SJCRH30 (cell line): ENCODE measurements around the gene HEATR5A. TPM values are rescaled to one million over a fixed set of nuclear protein-coding genes. Genes with fewer than 3 reads are reported as not detected.
"Not testable (repeated sequence)": the region's sequence is repeated elsewhere in the genome, so short reads cannot be mapped to it uniquely, and the experiment has no call there.

Experiments
- DNase-seq, 2 experiments: peaks; one replicate each; pipeline ENCODE4 v3.0.0-alpha.2; 2015 to 2020
- H3K27ac ChIP-seq: fragments of 250-450 bp; sonication (Bioruptor Pico); 2 replicates; pipeline ENCODE4 v1.5.1; 2020; ENCODE audit warnings: mild to moderate bottlenecking, moderate library complexity
- H3K27me3 ChIP-seq: fragments of 250-450 bp; sonication (Bioruptor Pico); 2 replicates; pipeline ENCODE4 v1.5.1; 2020; ENCODE audit warnings: mild to moderate bottlenecking, moderate library complexity
- H3K36me3 ChIP-seq: fragments of 250-450 bp; sonication (Bioruptor Pico); 2 replicates; pipeline ENCODE4 v1.5.1; 2020; ENCODE audit warnings: mild to moderate bottlenecking, moderate library complexity
- H3K4me1 ChIP-seq: fragments of 250-450 bp; sonication (Bioruptor Pico); 2 replicates; pipeline ENCODE4 v1.5.1; 2020; ENCODE audit warnings: mild to moderate bottlenecking, moderate library complexity
- H3K4me3 ChIP-seq: fragments of 250-450 bp; sonication (Bioruptor Pico); 2 replicates; pipeline ENCODE4 v1.5.1; 2020; ENCODE audit warnings: mild to moderate bottlenecking, moderate library complexity
- H3K9me3 ChIP-seq: fragments of 250-450 bp; sonication (Bioruptor Pico); replicated peaks from 2 replicates; pipeline ENCODE4 v1.5.1; 2020; ENCODE audit warnings: mild to moderate bottlenecking, moderate library complexity
- total RNA-seq: library from RNA; depleted of rRNA; stranded (reverse); fragments of >200 nt; shearing (Covaris generic); gene quantifications from 2 replicates; pipeline ENCODE4 v1.2.3, GENCODE V29; 2014

HEATR5A gene
- total RNA-seq, 1 experiment from 2014 or later: 15.5 TPM

GRCh38 chr14:31261523-31261858 is 158.9 kb downstream of the HEATR5A start:
- no peaks in the 10 kb centered on the region for H3K36me3 ChIP-seq
- H3K9me3 ChIP-seq: no peaks in the 10 kb centered on the region
- H3K4me3 ChIP-seq: no peak overlapping the region
- H3K27ac ChIP-seq: no peak overlapping the region
- no peaks in the 10 kb centered on the region for H3K4me1 ChIP-seq
- H3K27me3 ChIP-seq: no peaks in the 10 kb centered on the region
- no peak for DNase-seq

GRCh38 chr14:31259040-31259435 is 161.3 kb downstream of the HEATR5A start:
- not testable (repeated sequence) for H3K27ac ChIP-seq, H3K27me3 ChIP-seq, H3K36me3 ChIP-seq, DNase-seq, H3K9me3 ChIP-seq, H3K4me1 ChIP-seq, H3K4me3 ChIP-seq

- H3K4me3 ChIP-seq: no peak overlapping the region
- no peaks in the 10 kb centered on the region for H3K27me3 ChIP-seq
These were observed 161.8 kb downstream of the HEATR5A start for GRCh38 chr14:31258427-31259039.

GRCh38 chr14:31257554-31258426 is 162.6 kb downstream of the HEATR5A start:
- not testable (repeated sequence) for H3K27ac ChIP-seq

More at GRCh38 chr14:31258427-31259039, 161.8 kb downstream of the HEATR5A start:
- no peak overlapping the region for H3K27ac ChIP-seq
- H3K9me3 ChIP-seq: no peaks in the 10 kb centered on the region
- DNase-seq: no peak
- H3K4me1 ChIP-seq: no peaks in the 10 kb centered on the region
- no peaks in the 10 kb centered on the region for H3K36me3 ChIP-seq

GRCh38 chr14:31257244-31257553 is 163.2 kb downstream of the HEATR5A start:
- H3K36me3 ChIP-seq: no peaks in the 10 kb centered on the region
- H3K27ac ChIP-seq: no peak overlapping the region
- no peaks in the 10 kb centered on the region for H3K27me3 ChIP-seq
- no peaks in the 10 kb centered on the region for H3K4me1 ChIP-seq
- DNase-seq: no peak
- no peak overlapping the region for H3K4me3 ChIP-seq
- H3K9me3 ChIP-seq: no peaks in the 10 kb centered on the region

More at GRCh38 chr14:31257554-31258426, 162.6 kb downstream of the HEATR5A start:
- H3K36me3 ChIP-seq, DNase-seq, H3K4me3 ChIP-seq, H3K4me1 ChIP-seq, H3K27me3 ChIP-seq, H3K9me3 ChIP-seq: not testable (repeated sequence)

- DNase-seq: no peak
These were observed 163.7 kb downstream of the HEATR5A start for GRCh38 chr14:31256534-31257243.

GRCh38 chr14:31255918-31256317 is 164.4 kb downstream of the HEATR5A start:
- H3K4me3 ChIP-seq, H3K4me1 ChIP-seq, DNase-seq, H3K36me3 ChIP-seq, H3K9me3 ChIP-seq, H3K27me3 ChIP-seq, H3K27ac ChIP-seq: not testable (repeated sequence)

More at GRCh38 chr14:31256534-31257243, 163.7 kb downstream of the HEATR5A start:
- Histone ChIP-seq H3K4me3 (no peak overlapping the region), H3K27ac (no peak overlapping the region), H3K4me1 (no peaks in the 10 kb centered on the region), H3K36me3 (no peaks in the 10 kb centered on the region), H3K27me3 (no peaks in the 10 kb centered on the region), H3K9me3 (no peaks in the 10 kb centered on the region)

GRCh38 chr14:31255286-31255685 is 165.1 kb downstream of the HEATR5A start:
- no peaks in the 10 kb centered on the region for H3K36me3 ChIP-seq
- no peaks in the 10 kb centered on the region for H3K9me3 ChIP-seq
- no peak overlapping the region for H3K4me3 ChIP-seq
- H3K27ac ChIP-seq: no peak overlapping the region
- no peaks in the 10 kb centered on the region for H3K27me3 ChIP-seq
- DNase-seq: no peak
- H3K4me1 ChIP-seq: no peaks in the 10 kb centered on the region

GRCh38 chr14:31253746-31254471 is 166.4 kb downstream of the HEATR5A start:
- Histone ChIP-seq H3K27me3 (no peaks in the 10 kb centered on the region), H3K4me1 (no peaks in the 10 kb centered on the region), H3K27ac (no peak overlapping the region), H3K9me3 (no peaks in the 10 kb centered on the region), H3K4me3 (no peak overlapping the region), H3K36me3 (no peaks in the 10 kb centered on the region)
- no peak for DNase-seq

GRCh38 chr14:31252865-31253264 is 167.5 kb downstream of the HEATR5A start:
- Histone ChIP-seq H3K9me3 (no peaks in the 10 kb centered on the region), H3K27ac (no peak overlapping the region), H3K27me3 (no peaks in the 10 kb centered on the region), H3K4me3 (no peak overlapping the region), H3K36me3 (no peaks in the 10 kb centered on the region), H3K4me1 (no peaks in the 10 kb centered on the region)
- no peak for DNase-seq

- H3K9me3 ChIP-seq: no peaks in the 10 kb centered on the region
- no peaks in the 10 kb centered on the region for H3K4me1 ChIP-seq
- no peaks in the 10 kb centered on the region for H3K27me3 ChIP-seq
- DNase-seq: no peak
- no peak overlapping the region for H3K4me3 ChIP-seq
- H3K36me3 ChIP-seq: no peaks in the 10 kb centered on the region
- H3K27ac ChIP-seq: no peak overlapping the region
These were observed 169.1 kb downstream of the HEATR5A start for GRCh38 chr14:31251028-31251958.

GRCh38 chr14:31244626-31245025 is 175.7 kb downstream of the HEATR5A start:
- H3K9me3 ChIP-seq: no peaks in the 10 kb centered on the region
- no peaks in the 10 kb centered on the region for H3K4me1 ChIP-seq
- no peaks in the 10 kb centered on the region for H3K36me3 ChIP-seq
- no peak for DNase-seq
- no peaks in the 10 kb centered on the region for H3K27me3 ChIP-seq
- no peak overlapping the region for H3K27ac ChIP-seq
- H3K4me3 ChIP-seq: no peak overlapping the region

GRCh38 chr14:31243860-31244259 is 176.5 kb downstream of the HEATR5A start:
- Histone ChIP-seq H3K36me3 (no peaks in the 10 kb centered on the region), H3K4me1 (no peaks in the 10 kb centered on the region), H3K27me3 (no peaks in the 10 kb centered on the region), H3K9me3 (no peaks in the 10 kb centered on the region), H3K4me3 (no peak overlapping the region), H3K27ac (no peak overlapping the region)
- DNase-seq: no peak
